ENCODE data around the gene KLF13.

The KLF13 gene

DNA sequence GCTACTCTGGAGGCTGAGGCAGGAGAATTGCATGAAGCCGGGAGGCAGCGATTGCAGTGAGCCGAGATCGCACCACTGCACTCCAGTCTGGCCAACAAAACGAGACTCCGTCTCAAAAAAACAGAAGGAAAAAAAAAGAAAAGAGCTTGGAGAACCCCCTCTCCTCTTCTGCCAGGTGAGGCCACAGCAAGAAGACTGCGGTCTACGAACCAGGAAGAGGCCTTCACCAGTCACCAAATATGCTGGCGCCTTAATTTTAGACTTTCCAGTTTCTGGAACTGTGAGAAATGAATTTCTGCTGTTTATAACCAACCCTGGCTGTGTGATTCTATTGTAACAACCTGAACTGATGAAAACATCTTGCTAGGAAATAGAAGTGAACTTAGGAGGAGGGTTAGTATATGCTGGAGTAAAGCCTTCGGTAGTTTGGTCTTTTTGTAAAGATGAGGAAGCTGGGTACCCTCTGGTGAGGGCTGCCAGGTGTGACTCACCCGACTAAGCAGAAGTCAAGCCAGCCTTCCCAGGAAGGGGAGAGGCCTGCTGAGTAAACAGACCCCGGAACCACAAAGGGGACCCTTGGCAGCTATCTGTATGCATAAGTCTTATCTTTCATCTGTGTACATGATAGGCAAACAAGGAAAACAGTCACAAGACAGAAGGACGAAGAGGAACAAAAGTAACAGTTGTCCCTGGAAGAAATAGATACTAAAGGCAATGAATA lies 78.7 kb downstream of the KLF13 start:
- H3K4me3 ChIP-seq (replicated peaks; ENCODE audit: low read depth, low read length) = no peak overlapping the region
- DNase-seq (ENCODE audit: low read depth) = peak; percentile 37
- TF ChIP-seq CTCF (IDR thresholded peaks at IDR 0.05; ENCODE audit: low read length, missing control alignments) = no peak

- no peak for TF ChIP-seq CTCF (IDR thresholded peaks at IDR 0.05; ENCODE audit: low read length, missing control alignments)
- H3K4me3 ChIP-seq (replicated peaks; ENCODE audit: low read depth, low read length) = no peak overlapping the region
- no peak for DNase-seq (ENCODE audit: low read depth)
These were observed 80.7 kb downstream of the KLF13 start for GRCh38 chr15:31407376-31407775.

GRCh38 chr15:31407851-31408250 lies 81.2 kb downstream of the KLF13 start:
- no peak overlapping the region for H3K4me3 ChIP-seq (replicated peaks; ENCODE audit: low read depth, low read length)
- no peak for DNase-seq (ENCODE audit: low read depth)
- TF ChIP-seq CTCF (IDR thresholded peaks at IDR 0.05; ENCODE audit: low read length, missing control alignments) = no peak

- no peak for TF ChIP-seq CTCF (IDR thresholded peaks at IDR 0.05; ENCODE audit: low read length, missing control alignments)
- DNase-seq (ENCODE audit: low read depth) = no peak
- no peak overlapping the region for H3K4me3 ChIP-seq (replicated peaks; ENCODE audit: low read depth, low read length)
These were observed 82.1 kb downstream of the KLF13 start for GRCh38 chr15:31408724-31409123.

GRCh38 chr15:31409171-31409570 lies 82.5 kb downstream of the KLF13 start:
- TF ChIP-seq CTCF (IDR thresholded peaks at IDR 0.05; ENCODE audit: low read length, missing control alignments) = no peak
- H3K4me3 ChIP-seq (replicated peaks; ENCODE audit: low read depth, low read length) = no peak overlapping the region
- DNase-seq (ENCODE audit: low read depth) = peak; percentile 58

GRCh38 chr15:31412824-31413223 lies 86.2 kb downstream of the KLF13 start:
- DNase-seq (ENCODE audit: low read depth) = no peak
- no peak for TF ChIP-seq CTCF (IDR thresholded peaks at IDR 0.05; ENCODE audit: low read length, missing control alignments)
- no peak overlapping the region for H3K4me3 ChIP-seq (replicated peaks; ENCODE audit: low read depth, low read length)

DNA sequence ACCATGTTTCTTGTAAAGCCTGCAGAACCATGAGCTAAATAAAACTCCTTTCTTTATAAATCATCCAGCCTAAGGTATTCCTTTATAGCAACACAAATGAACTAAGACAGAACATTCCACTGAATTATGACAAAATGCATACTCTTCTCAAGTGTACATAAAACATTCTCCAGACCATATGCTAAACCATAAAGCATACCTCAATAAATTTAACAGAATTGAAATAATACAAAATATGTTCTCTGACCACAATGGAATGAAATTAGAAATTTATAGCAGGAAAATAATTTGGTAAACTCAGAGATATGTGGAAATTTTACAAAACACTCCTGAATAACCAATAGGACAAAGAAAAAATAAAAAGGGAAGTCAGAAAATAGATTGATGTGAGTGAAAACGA lies 88.6 kb downstream of the KLF13 start:
- no peak for DNase-seq (ENCODE audit: low read depth)
- TF ChIP-seq CTCF (IDR thresholded peaks at IDR 0.05; ENCODE audit: low read length, missing control alignments) = no peak
- no peak overlapping the region for H3K4me3 ChIP-seq (replicated peaks; ENCODE audit: low read depth, low read length)

Data from fibroblast of pulmonary artery (primary cell).